GM21737 (cell line): ENCODE data around the gene CADM1.

Experiments used
- ATAC-seq: cut with Tn5 transposase; IDR thresholded peaks from one replicate; pipeline ENCODE4 v1.9.1; 2021; ENCODE audit warnings: mild to moderate bottlenecking, moderate library complexity; ENCODE audit not compliant: unreplicated experiment

CADM1 gene

GRCh38 chr11:115162919-115163318, 341.3 kb downstream of the CADM1 start:
- ATAC-seq: no peak

- no peak for ATAC-seq
These were observed 342.3 kb downstream of the CADM1 start for GRCh38 chr11:115161876-115162275.

GRCh38 chr11:115159207-115159606, 345.0 kb downstream of the CADM1 start:
- no peak for ATAC-seq

GRCh38 chr11:115158053-115158452, 346.2 kb downstream of the CADM1 start:
- ATAC-seq: no peak

GRCh38 chr11:115157247-115157646, 347.0 kb downstream of the CADM1 start:
- no peak for ATAC-seq

- no peak for ATAC-seq
These were observed 348.2 kb downstream of the CADM1 start for GRCh38 chr11:115155978-115156377.

GRCh38 chr11:115155320-115155719, 348.9 kb downstream of the CADM1 start:
- ATAC-seq: no peak

- no peak for ATAC-seq
These were observed 349.9 kb downstream of the CADM1 start for GRCh38 chr11:115154355-115154736.

- ATAC-seq: no peak
These were observed 350.4 kb downstream of the CADM1 start for GRCh38 chr11:115153731-115154354.

- ATAC-seq: no peak
These were observed 351.1 kb downstream of the CADM1 start for GRCh38 chr11:115153135-115153534.

GRCh38 chr11:115151010-115151409, 353.2 kb downstream of the CADM1 start:
- ATAC-seq: no peak

GRCh38 chr11:115148691-115149090, 355.5 kb downstream of the CADM1 start:
- ATAC-seq: no peak

GRCh38 chr11:115148101-115148500, 356.1 kb downstream of the CADM1 start:
- no peak for ATAC-seq

GRCh38 chr11:115147243-115147807, 356.9 kb downstream of the CADM1 start:
- no peak for ATAC-seq

- ATAC-seq: no peak
These were observed 357.8 kb downstream of the CADM1 start for GRCh38 chr11:115146425-115146824.

GRCh38 chr11:115145324-115145723, 358.9 kb downstream of the CADM1 start:
- no peak for ATAC-seq

GRCh38 chr11:115144914-115145313, 359.3 kb downstream of the CADM1 start:
- no peak for ATAC-seq

- ATAC-seq: no peak
These were observed 360.2 kb downstream of the CADM1 start for GRCh38 chr11:115144014-115144413.

- no peak for ATAC-seq
These were observed 362.7 kb downstream of the CADM1 start for GRCh38 chr11:115141231-115142114.

- no peak for ATAC-seq
These were observed 368.3 kb downstream of the CADM1 start for GRCh38 chr11:115135936-115136335.

- ATAC-seq: no peak
These were observed 369.3 kb downstream of the CADM1 start for GRCh38 chr11:115134926-115135325.
